GM10847 (cell line): ENCODE data around the gene SLC41A1.
A peak's percentile ranks its signal among the peaks of the same experiment; 100 is the strongest.

ENCODE experiments used
- POLR2A ChIP-seq: IDR thresholded peaks from 2 replicates; pipeline ENCODE4 v1.6.1; 2011; ENCODE audit not compliant: insufficient read length; ENCODE audit errors: extremely low read depth

SLC41A1 gene

GRCh38 chr1:205775717-205776056 is 37.3 kb downstream of the SLC41A1 start:
- no peak for TF ChIP-seq POLR2A

GRCh38 chr1:205775015-205775716 is 37.8 kb downstream of the SLC41A1 start, which contains the start of gene RAB29:
RAB29 (minus strand) TSS chr1:205775482; CDS start chr1:205774956, 526 bp downstream.
- peak; percentile 15 for TF ChIP-seq POLR2A

GRCh38 chr1:205774198-205775014 is 38.6 kb downstream of the SLC41A1 start:
- no peak for TF ChIP-seq POLR2A

- TF ChIP-seq POLR2A: no peak
Measured at GRCh38 chr1:205772607-205773032, 40.4 kb downstream of the SLC41A1 start.

- TF ChIP-seq POLR2A: no peak
Measured at GRCh38 chr1:205770618-205771017, 42.4 kb downstream of the SLC41A1 start.

- no peak for TF ChIP-seq POLR2A
Measured at GRCh38 chr1:205769641-205770365, 43.2 kb downstream of the SLC41A1 start.

- no peak for TF ChIP-seq POLR2A
Measured at GRCh38 chr1:205767248-205767647, 45.8 kb downstream of the SLC41A1 start.

- TF ChIP-seq POLR2A: no peak
Measured at GRCh38 chr1:205766570-205766969, 46.4 kb downstream of the SLC41A1 start.

GRCh38 chr1:205766038-205766437 is 47.0 kb downstream of the SLC41A1 start:
- TF ChIP-seq POLR2A: no peak

GRCh38 chr1:205764578-205764977 is 48.4 kb downstream of the SLC41A1 start:
- no peak for TF ChIP-seq POLR2A

- no peak for TF ChIP-seq POLR2A
Measured at GRCh38 chr1:205763980-205764379, 49.0 kb downstream of the SLC41A1 start.

- TF ChIP-seq POLR2A: no peak
Measured at GRCh38 chr1:205760606-205761005, 52.4 kb downstream of the SLC41A1 start.

- TF ChIP-seq POLR2A: no peak
Measured at GRCh38 chr1:205756552-205756951, 56.4 kb downstream of the SLC41A1 start.

- TF ChIP-seq POLR2A: no peak
Measured at GRCh38 chr1:205754857-205755256, 58.1 kb downstream of the SLC41A1 start.

GRCh38 chr1:205751036-205751651 is 61.9 kb downstream of the SLC41A1 start:
- TF ChIP-seq POLR2A: no peak

- peak; percentile 6 for TF ChIP-seq POLR2A
Measured at GRCh38 chr1:205750138-205751035, 62.6 kb downstream of the SLC41A1 start, which contains the start of gene NUCKS1. NUCKS1 (minus strand) TSS chr1:205750182; CDS start chr1:205749973, 209 bp downstream.
